A549 (cell line): Measurements from ENCODE around the gene NHLH1. TPM values are rescaled to one million over a fixed set of nuclear protein-coding genes. Genes with fewer than 3 reads are reported as not detected.

ENCODE experiments used
- ATAC-seq, 2 experiments: fragments of 200-7000 bp in 1 of 2; fragments of >200 bp in 1 of 2; cut with Nextera tagmentation in 1 of 2; cut with Tn5 transposase in 1 of 2; 3 replicates each; pipeline versions ENCODE4 v1.8.0 to v1.9.1; 2018 to 2020; ENCODE audit warnings: mild to moderate bottlenecking in 1 of 2, moderate library complexity in 1 of 2
- CTCF ChIA-PET: fragments of 300-600 bp; sonication (Branson Sonifier 250); formaldehyde crosslinking; extraction: SDS; loops from one replicate; lab custom pipeline; 2021; ENCODE audit warnings: antibody characterized with exemption, inconsistent platforms; lab: Yijun Ruan, JAX
- POLR2A ChIA-PET: fragments of 350-600 bp; formaldehyde crosslinking; extraction: SDS; loops from one replicate; lab custom pipeline; 2021; ENCODE audit warnings: antibody characterized with exemption, inconsistent platforms; lab: Yijun Ruan, JAX
- DNase-seq, 2 experiments: peaks; one replicate each; pipeline versions ENCODE4 v3.0.0 to v3.0.0-alpha.2; 2011 to 2016; ENCODE audit warnings: low read depth in 1 of 2, low spot score in 1 of 2
- FAIRE-seq: peaks from 2 replicates; lab custom pipeline; 2011; peaks lifted over from hg19 to GRCh38; lab: Jason Lieb, UNC
- H3K27ac ChIP-seq, 2 experiments: fragments of >200 bp; sonication (Bioruptor Twin); formaldehyde crosslinking; 3 replicates each; pipeline ENCODE4 v1.5.1; 2016 to 2017
- H3K4me1 ChIP-seq: fragments of >200 bp; sonication (Bioruptor Twin); formaldehyde crosslinking; 3 replicates; pipeline ENCODE4 v1.6.1; 2016
- H3K4me2 ChIP-seq: fragments of >200 bp; sonication (Bioruptor Twin); formaldehyde crosslinking; 3 replicates; pipeline ENCODE4 v1.6.1; 2016
- H3K4me3 ChIP-seq: fragments of >200 bp; sonication (Bioruptor Twin); formaldehyde crosslinking; 3 replicates; pipeline ENCODE4 v1.5.1; 2016
- H3K9me3 ChIP-seq: fragments of >200 bp; sonication (Bioruptor Twin); formaldehyde crosslinking; 3 replicates; pipeline ENCODE4 v1.6.1; 2016
- ATOH8 ChIP-seq: fragments of 250-450 bp; sonication (Bioruptor Pico); IDR thresholded peaks from 2 replicates; pipeline ENCODE4 v1.5.0; 2020; ENCODE audit warnings: low read depth, mild to moderate bottlenecking, moderate library complexity
- BCL3 ChIP-seq: fragments of >200 bp; sonication (Bioruptor Twin); formaldehyde crosslinking; IDR thresholded peaks from 3 replicates; pipeline ENCODE4 v1.6.1; 2016
- BHLHE40 ChIP-seq: IDR thresholded peaks from 2 replicates; pipeline ENCODE4 v1.6.1; 2012; ENCODE audit warnings: low read depth, low read length, inconsistent platforms
- CBX2 ChIP-seq: fragments of 200-600 bp; sonication (generic); IDR thresholded peaks from 2 replicates; pipeline ENCODE4 v1.6.1; 2016; ENCODE audit warnings: low read depth, mild to moderate bottlenecking, borderline replicate concordance
- CTCF ChIP-seq: fragments of >200 bp; sonication (Bioruptor Twin); formaldehyde crosslinking; IDR thresholded peaks from 3 replicates; pipeline ENCODE4 v1.5.1; 2016
- EHF ChIP-seq: fragments of 250-450 bp; sonication (Bioruptor Pico); IDR thresholded peaks from 2 replicates; pipeline ENCODE4 v1.5.0; 2020; ENCODE audit warnings: mild to moderate bottlenecking
- ESRRA ChIP-seq: fragments of 150-350 bp; IDR thresholded peaks from 2 replicates; pipeline ENCODE4 v1.6.1; 2014; ENCODE audit warnings: mild to moderate bottlenecking, low read length, borderline replicate concordance
- FOSL2 ChIP-seq, 2 experiments: fragments of 450-650 bp in 1 of 2; fragments of >200 bp in 1 of 2; sonication (Bioruptor Twin) in 1 of 2; formaldehyde crosslinking; IDR thresholded peaks; 2 replicates each; pipeline versions ENCODE4 v1.5.0 to v1.6.1; 2016 to 2020; ENCODE audit warnings: mild to moderate bottlenecking in 1 of 2, moderate library complexity in 1 of 2
- GATA3 ChIP-seq: IDR thresholded peaks from 2 replicates; pipeline ENCODE4 v1.6.1; 2012; ENCODE audit warnings: borderline replicate concordance
- HDAC2 ChIP-seq: fragments of 200-600 bp; sonication (generic); IDR thresholded peaks from 2 replicates; pipeline ENCODE4 v1.6.1; 2016
- HEYL ChIP-seq: fragments of 250-450 bp; sonication (Bioruptor Pico); IDR thresholded peaks from 2 replicates; pipeline ENCODE4 v1.8.0; 2021; ENCODE audit warnings: mild to moderate bottlenecking, moderate library complexity
- HOXA7 ChIP-seq: fragments of 250-450 bp; sonication (Bioruptor Pico); IDR thresholded peaks from 2 replicates; pipeline ENCODE4 v1.5.0; 2020; ENCODE audit warnings: mild to moderate bottlenecking, moderate library complexity
- HOXB5 ChIP-seq: fragments of 250-450 bp; sonication (Bioruptor Pico); IDR thresholded peaks from 2 replicates; pipeline ENCODE4 v1.5.0; 2020; ENCODE audit warnings: mild to moderate bottlenecking, moderate library complexity
- MAFK ChIP-seq: fragments of 450-650 bp; IDR thresholded peaks from 2 replicates; pipeline ENCODE4 v1.6.1; 2014; ENCODE audit not compliant: partially characterized antibody
- MAX ChIP-seq: IDR thresholded peaks from 2 replicates; pipeline ENCODE4 v1.6.1; 2012
- MAZ ChIP-seq: fragments of 150-350 bp; IDR thresholded peaks from 2 replicates; pipeline ENCODE4 v1.6.1; 2014; ENCODE audit warnings: antibody characterized with exemption, low read depth, low read length, borderline replicate concordance
- NR3C1 ChIP-seq: fragments of >200 bp; sonication (Bioruptor Twin); formaldehyde crosslinking; IDR thresholded peaks from 3 replicates; pipeline ENCODE4 v1.6.1; 2017
- PHF8 ChIP-seq: fragments of 200-600 bp; sonication (generic); IDR thresholded peaks from 2 replicates; pipeline ENCODE4 v1.6.1; 2016; ENCODE audit warnings: low read depth, mild to moderate bottlenecking, antibody characterized with exemption, moderate library complexity, borderline replicate concordance
- POLR2A ChIP-seq: IDR thresholded peaks from 2 replicates; pipeline ENCODE4 v1.6.1; 2012; ENCODE audit warnings: mild to moderate bottlenecking, low read length
- POLR2AphosphoS2 ChIP-seq: conservative IDR thresholded peaks from 2 replicates; pipeline ENCODE4 v1.6.1; 2012; ENCODE audit warnings: low read length, improper control_type of control experiment, inconsistent platforms
- RAD21 ChIP-seq, 2 experiments: fragments of >200 bp in 1 of 2; sonication (Bioruptor Twin) in 1 of 2; formaldehyde crosslinking in 1 of 2; IDR thresholded peaks in 1 of 2; conservative IDR thresholded peaks in 1 of 2; 2 replicates in 1 of 2; 3 replicates in 1 of 2; pipeline ENCODE4 v1.6.1; 2012 to 2018; ENCODE audit warnings: inconsistent platforms in 1 of 2
- RARB ChIP-seq: fragments of 250-450 bp; sonication (Bioruptor Pico); IDR thresholded peaks from 2 replicates; pipeline ENCODE4 v1.8.0; 2021; ENCODE audit warnings: mild to moderate bottlenecking, moderate library complexity
- REST ChIP-seq: fragments of 200-600 bp; sonication (generic); IDR thresholded peaks from 2 replicates; pipeline ENCODE4 v1.6.1; 2016; ENCODE audit warnings: antibody characterized with exemption, mild to moderate bottlenecking, moderate library complexity
- RFX5 ChIP-seq: fragments of 450-650 bp; IDR thresholded peaks from 2 replicates; pipeline ENCODE4 v1.7.1; 2014; ENCODE audit warnings: antibody characterized with exemption, mild to moderate bottlenecking, moderate library complexity
- RNF2 ChIP-seq: fragments of 200-600 bp; sonication (generic); IDR thresholded peaks from 2 replicates; pipeline ENCODE4 v1.6.1; 2016; ENCODE audit warnings: low read depth, mild to moderate bottlenecking, antibody characterized with exemption, moderate library complexity, borderline replicate concordance
- SREBF2 ChIP-seq: fragments of 450-650 bp; IDR thresholded peaks from 2 replicates; pipeline ENCODE4 v1.6.1; 2014; ENCODE audit warnings: mild to moderate bottlenecking, moderate library complexity
- TFCP2L1 ChIP-seq: fragments of 250-450 bp; sonication (Bioruptor Pico); IDR thresholded peaks from 2 replicates; pipeline ENCODE4 v1.5.0; 2021; ENCODE audit warnings: mild to moderate bottlenecking
- ZFP36 ChIP-seq: fragments of 450-650 bp; IDR thresholded peaks from 2 replicates; pipeline ENCODE4 v1.6.1; 2014; ENCODE audit warnings: borderline replicate concordance; ENCODE audit not compliant: partially characterized antibody
- WGBS: methylation state at CpG from one replicate; pipeline ENCODE4 v1.1.6; 2017; ENCODE audit errors: missing lambda C conversion rate; 5-methylcytosine and 5-hydroxymethylcytosine counted together
- polyA plus RNA-seq, 4 experiments: library from polyadenylated mRNA; depleted of rRNA in 3 of 4; stranded (reverse); fragments of >200 nt; fragmentation: RNase III in 1 of 4; extraction: RNeasy Plus Mini Kit Qiagen cat#74134 plus additional on column Dnase treatment in 1 of 4; gene quantifications; 2 replicates in 3 of 4; 3 replicates in 1 of 4; pipeline ENCODE4 v1.2.3, GENCODE V29; 2011 to 2017

NHLH1 gene
- polyA plus RNA-seq, 2 of the 4 experiments (the other 2 are of a cell fraction): 0.34 to 0.63 TPM

GRCh38 chr1:160367934-160368923, 1.4 kb downstream of the NHLH1 start:
- ChIA-PET POLR2A (no interaction called here), CTCF (interaction anchor here (0.9 to 7.8 kb wide), 7 partner anchors 8 to 267 kb away, joined by 3 to 76 read pairs (median 4); no protein-coding TSS in a partner anchor)
- no peak for TF ChIP-seq MAX
- no peak for TF ChIP-seq GATA3
- TF ChIP-seq BCL3: no peak
- TF ChIP-seq TFCP2L1 (CRISPR knock-in tag): no peak
- TF ChIP-seq ZFP36: no peak
- no peak for TF ChIP-seq RAD21 (conservative IDR thresholded peaks at IDR 0.05 in 1 of 2, IDR thresholded peaks at IDR 0.05 in 1 of 2)
- no peak for TF ChIP-seq ESRRA
- no peak for TF ChIP-seq EHF (CRISPR knock-in tag)
- no peak for TF ChIP-seq HOXA7 (CRISPR knock-in tag)
- no peak for TF ChIP-seq HDAC2
- no peak for TF ChIP-seq RNF2
- TF ChIP-seq HEYL: no peak
- TF ChIP-seq PHF8: no peak
- TF ChIP-seq SREBF2: no peak
- TF ChIP-seq REST: no peak
- TF ChIP-seq NR3C1: no peak
- Histone ChIP-seq H3K4me3 (no peak overlapping the region), H3K4me1 (no peaks in the 10 kb centered on the region), H3K4me2 (no peak overlapping the region), H3K27ac (no peak overlapping the region), H3K9me3 (no peaks in the 10 kb centered on the region)
- no peak for FAIRE-seq
- ATAC-seq: peak in 1 of 2 experiments; percentile 9; a peak in 2 of 6 replicates
- DNase-seq: no peak
- WGBS: 51% methylated on average over 4 of the region's 4 CpGs

- CTCF ChIA-PET: interaction anchor here (0.9 to 7.8 kb wide), 5 partner anchors 7 to 268 kb away, joined by 3 to 76 read pairs (median 4); no protein-coding TSS in a partner anchor
- POLR2A ChIA-PET: no interaction called here
- H3K4me3 ChIP-seq: no peak overlapping the region
- no peak overlapping the region for H3K4me2 ChIP-seq
- H3K9me3 ChIP-seq: no peaks in the 10 kb centered on the region
- H3K27ac ChIP-seq: no peak overlapping the region
- FAIRE-seq (no peak), ATAC-seq (no peak), DNase-seq (no peak)
- 77% methylated on average over 1 of the region's 1 CpG for WGBS
- H3K4me1 ChIP-seq: no peaks in the 10 kb centered on the region
- TF ChIP-seq FOSL2 (IDR thresholded peaks at IDR 0.05): no peak
- TF ChIP-seq FOSL2 (CRISPR knock-in tag; IDR thresholded peaks at IDR 0.05): no peak
- no peak for TF ChIP-seq ESRRA
- TF ChIP-seq MAZ: no peak
- TF ChIP-seq MAFK: no peak
- TF ChIP-seq POLR2A: no peak
- no peak for TF ChIP-seq BHLHE40
- no peak for TF ChIP-seq RARB (CRISPR knock-in tag)
- no peak for TF ChIP-seq RNF2
- TF ChIP-seq EHF (CRISPR knock-in tag): no peak
- TF ChIP-seq POLR2AphosphoS2: no peak
- no peak for TF ChIP-seq CBX2
- TF ChIP-seq RFX5: no peak
- TF ChIP-seq HOXB5 (CRISPR knock-in tag): no peak
- no peak for TF ChIP-seq ATOH8 (CRISPR knock-in tag)
- TF ChIP-seq CTCF: no peak
Measured at GRCh38 chr1:160369087-160369486, 2.2 kb downstream of the NHLH1 start.
